Naive B cell (primary cell): ENCODE data around the gene PAX8. TPM values are rescaled to one million over a fixed set of nuclear protein-coding genes. Genes with fewer than 3 reads are reported as not detected.
"Not testable (repeated sequence)": the region's sequence is repeated elsewhere in the genome, so short reads cannot be mapped to it uniquely, and the experiment has no call there.

ENCODE experiments used
- ATAC-seq, 2 donors: fragments of 150-1000 bp; cut with Tn5 transposase; 2 replicates each; pipeline ENCODE4 v1.10.0; 2021; ENCODE audit warnings: low read depth in 2 of 2, mild to moderate bottlenecking in 2 of 2, moderate library complexity in 2 of 2
- DNase-seq: peaks from one replicate; pipeline ENCODE4 v3.0.0; 2022
- H3K27ac Mint-ChIP-seq, 6 donors: one replicate each; pipeline ENCODE4 v1.8.0; 2020 to 2022; ENCODE audit warnings: mild to moderate bottlenecking in 6 of 6, mixed read lengths in 6 of 6, moderate library complexity in 5 of 6, inconsistent platforms in 2 of 6
- H3K27me3 Mint-ChIP-seq, 3 donors: one replicate each; pipeline ENCODE4 v1.8.0; 2021 to 2022; ENCODE audit warnings: mixed read lengths in 3 of 3, mild to moderate bottlenecking in 1 of 3
- H3K36me3 Mint-ChIP-seq, 2 donors: one replicate each; pipeline ENCODE4 v1.8.0; 2020 to 2022; ENCODE audit warnings: mixed read lengths in 2 of 2, inconsistent platforms in 1 of 2, mild to moderate bottlenecking in 1 of 2
- H3K4me1 Mint-ChIP-seq, 3 donors: one replicate each; pipeline ENCODE4 v1.8.0; 2020 to 2022; ENCODE audit warnings: mixed read lengths in 3 of 3, inconsistent platforms in 1 of 3, mild to moderate bottlenecking in 1 of 3, moderate library complexity in 1 of 3
- H3K4me3 Mint-ChIP-seq, 8 donors: one replicate each; pipeline ENCODE4 v1.8.0; 2020 to 2022; ENCODE audit warnings: mild to moderate bottlenecking in 8 of 8, mixed read lengths in 8 of 8, moderate library complexity in 8 of 8, inconsistent platforms in 2 of 8
- H3K9me3 Mint-ChIP-seq, 7 donors: one replicate each; pipeline ENCODE4 v1.8.0; 2020 to 2022; ENCODE audit warnings: mixed read lengths in 7 of 7, mild to moderate bottlenecking in 5 of 7, inconsistent platforms in 2 of 7, moderate library complexity in 1 of 7
- polyA plus RNA-seq, 6 donors: library from polyadenylated mRNA; unstranded; fragments of 300-500 nt; fragmentation: Illumina TruSeq; gene quantifications; one replicate each; pipeline ENCODE4 v1.2.3, GENCODE V29; 2021; ENCODE audit warnings: low read depth in 6 of 6

PAX8 gene
- under 1 TPM in 4 of 6 donors, not detected in 2; 0.11 to 0.49 (median 0.38) TPM for polyA plus RNA-seq

DNA sequence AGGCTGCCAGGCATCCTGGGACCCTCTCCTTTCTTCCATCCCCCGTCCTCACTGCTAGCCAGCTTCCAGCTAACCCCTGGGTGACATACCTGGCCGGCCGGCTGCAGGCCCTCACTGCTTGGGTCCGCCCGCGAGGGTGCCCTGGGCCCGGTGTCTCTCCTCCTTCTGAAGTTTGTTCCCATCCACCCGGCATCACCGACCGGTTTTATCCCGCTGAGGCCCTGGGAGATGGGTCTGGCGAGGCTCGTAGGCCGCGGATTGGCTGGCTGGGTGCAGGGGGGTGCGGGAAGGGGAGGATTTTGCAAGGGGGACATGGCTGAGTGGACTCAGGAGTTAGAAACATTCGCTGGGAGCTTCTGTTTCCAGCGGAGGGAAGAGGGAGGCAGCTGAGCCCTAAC, at the start of gene PAX8:
Gene PAX8 (minus strand): TSS at position 180 of the 398 bp plus-strand sequence. CDS start 527 bp downstream, outside the sequence.
- no peak for DNase-seq
- Mint-ChIP-seq H3K36me3 (no peaks in the 10 kb centered on the region), H3K27me3 (peaks cover 45 to 75% (median 53%) of the 10 kb centered on the region in 3 donors)

DNA sequence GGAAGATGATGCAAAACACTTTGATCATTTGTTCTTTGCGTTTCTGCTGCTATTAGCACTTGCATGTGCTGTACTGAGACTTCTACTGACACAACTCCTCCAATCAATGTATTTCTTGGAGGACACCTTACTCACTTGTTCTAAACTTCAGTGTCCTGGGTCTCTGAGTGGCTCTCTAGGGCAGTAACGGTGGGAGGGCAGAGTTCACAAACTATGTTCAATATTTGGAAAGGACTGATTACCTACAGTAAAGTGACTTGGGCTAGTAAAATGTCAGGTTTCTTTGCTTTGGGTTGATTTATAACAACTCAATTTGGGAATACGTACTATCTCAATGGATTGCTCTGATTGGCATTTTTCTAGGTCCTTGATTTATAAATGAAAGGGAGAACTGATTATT, 49.3 kb upstream of the PAX8 start:
- Mint-ChIP-seq H3K4me3 (no peak overlapping the region), H3K9me3 (no peaks in the 10 kb centered on the region), H3K27ac (no peak overlapping the region), H3K36me3 (no peaks in the 10 kb centered on the region), H3K27me3 (peaks cover 26 to 41% (median 35%) of the 10 kb centered on the region in 3 donors), H3K4me1 (peaks cover 12 to 15% (median 12%) of the 10 kb centered on the region in 3 donors)
- ATAC-seq = no peak
- no peak for DNase-seq

More for the DNA sequence above, at the start of gene PAX8:
- Mint-ChIP-seq H3K4me3 (no peak within 1 kb of the TSS), H3K9me3 (no peaks in the 10 kb centered on the region), H3K4me1 (peaks cover 3 to 20% (median 6%) of the 10 kb centered on the region in 3 donors), H3K27ac (peak within 1 kb of the TSS in 1 of 6 donors; percentile 18)
- no peak for ATAC-seq

DNA sequence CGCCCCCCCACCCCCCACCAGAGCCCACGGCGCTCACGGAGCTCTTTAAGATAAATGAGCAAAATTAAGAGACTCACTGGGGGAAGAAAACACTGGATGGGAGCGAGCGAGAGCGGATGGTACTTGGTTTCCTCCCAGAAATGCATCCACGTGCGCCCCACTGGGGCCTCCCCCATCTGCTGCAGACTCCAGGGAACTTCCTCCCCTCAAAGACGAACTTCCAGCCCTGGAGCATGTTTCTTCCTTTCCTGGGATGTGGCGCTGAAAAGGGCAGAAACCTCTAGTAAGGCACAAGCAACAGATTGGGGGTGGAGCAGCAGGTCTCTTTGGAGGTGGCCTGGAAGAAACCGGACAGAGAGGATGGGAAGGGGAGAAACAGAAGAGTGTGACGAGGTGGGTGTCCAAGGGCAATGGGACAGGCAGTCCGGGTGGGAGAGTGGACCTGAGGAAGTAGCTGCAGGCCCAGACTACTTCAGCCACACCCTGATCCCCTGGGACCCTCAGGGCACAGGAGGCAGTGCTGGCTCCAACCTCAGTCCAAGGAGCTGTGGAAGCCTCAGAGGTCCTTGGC, 46.5 kb upstream of the PAX8 start:
- peaks cover 39 to 58% (median 40%) of the 10 kb centered on the region in 3 donors for H3K27me3 Mint-ChIP-seq
- not testable (repeated sequence) for ATAC-seq, H3K36me3 Mint-ChIP-seq, H3K27ac Mint-ChIP-seq, H3K9me3 Mint-ChIP-seq, DNase-seq
- peaks cover 12 to 15% (median 12%) of the 10 kb centered on the region in 3 donors for H3K4me1 Mint-ChIP-seq
- H3K4me3 Mint-ChIP-seq = peak overlapping the region in 7 of 8 donors; percentile 23 to 75 (median 64)

DNA sequence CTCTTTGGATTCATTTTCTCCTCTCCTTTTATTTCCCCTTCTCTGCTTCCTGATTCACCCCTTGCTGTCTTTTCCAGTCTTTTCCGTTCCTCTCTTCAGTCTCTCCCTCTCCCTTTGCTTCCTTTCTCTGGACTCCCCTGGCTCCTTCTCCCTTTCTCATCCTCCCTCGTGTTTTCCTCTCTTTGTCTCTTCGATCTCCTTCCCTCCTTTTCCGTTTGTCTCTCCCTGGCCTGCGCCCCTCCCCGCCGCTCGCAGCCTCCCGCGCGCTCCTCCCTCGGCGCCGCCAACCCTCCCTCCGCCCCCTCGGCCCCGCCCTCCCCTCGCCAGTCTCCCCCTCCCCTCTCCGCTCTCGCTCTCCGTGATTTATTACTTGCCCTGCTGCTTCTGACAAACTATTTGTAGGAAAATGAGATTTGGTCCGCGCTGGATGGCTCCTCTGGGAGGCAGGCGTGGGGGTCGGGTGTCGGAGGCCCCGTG, 46.0 kb upstream of the PAX8 start:
- Mint-ChIP-seq H3K27ac (peak overlapping the region in 1 of 6 donors; percentile 82), H3K27me3 (peaks cover 36 to 55% (median 43%) of the 10 kb centered on the region in 3 donors), H3K4me1 (peaks cover 12 to 15% (median 12%) of the 10 kb centered on the region in 3 donors), H3K4me3 (peak overlapping the region in 7 of 8 donors; percentile 65 to 86 (median 75)), H3K36me3 (no peaks in the 10 kb centered on the region), H3K9me3 (no peaks in the 10 kb centered on the region)
- DNase-seq (no peak), ATAC-seq (peak; percentile 45 to 65)

DNA sequence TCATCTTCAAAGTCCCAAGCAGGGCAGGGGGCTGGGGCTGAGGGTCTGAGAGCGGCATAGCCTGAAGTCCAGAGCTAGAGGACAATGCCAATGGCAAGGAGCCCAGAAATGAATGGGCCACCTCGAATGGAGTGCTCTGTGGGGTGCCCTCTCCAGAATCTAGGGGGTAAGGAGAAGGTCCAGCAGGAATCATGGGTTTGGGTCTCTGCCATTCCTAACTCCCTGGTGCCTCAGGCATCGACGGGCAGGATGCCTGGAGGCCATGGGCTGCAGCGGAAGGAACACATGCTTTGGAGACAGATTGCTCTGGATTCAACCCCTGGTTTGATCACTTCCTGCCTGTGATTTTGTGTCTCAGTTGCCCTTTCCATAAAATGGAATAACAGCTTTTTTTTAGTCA, 44.4 kb upstream of the PAX8 start:
- not testable (repeated sequence) for H3K36me3 Mint-ChIP-seq, H3K4me3 Mint-ChIP-seq, H3K27ac Mint-ChIP-seq, ATAC-seq, H3K9me3 Mint-ChIP-seq, DNase-seq
- Mint-ChIP-seq H3K27me3 (peaks cover 35 to 50% (median 49%) of the 10 kb centered on the region in 3 donors), H3K4me1 (peaks cover 12 to 15% (median 12%) of the 10 kb centered on the region in 3 donors)

DNA sequence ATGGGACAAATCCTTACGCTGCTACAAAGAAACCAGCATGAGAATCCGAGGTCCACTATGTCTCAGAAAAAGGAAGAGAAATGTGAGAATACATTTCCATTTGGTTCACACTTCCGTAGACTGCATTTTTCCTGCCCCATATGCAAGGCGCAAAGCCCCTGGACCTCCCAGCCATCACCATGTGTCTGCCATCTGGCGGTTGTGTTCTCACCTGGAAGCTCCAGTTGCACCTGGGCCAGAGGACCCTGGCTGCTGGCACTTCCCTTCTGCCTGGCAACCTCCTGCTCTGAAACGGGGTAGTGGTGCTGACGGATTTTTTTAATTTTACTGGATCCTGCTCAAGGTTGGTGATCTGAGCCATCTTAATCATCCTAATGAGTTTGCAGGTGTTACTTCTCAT, 41.4 kb upstream of the PAX8 start:
- not testable (repeated sequence) for ATAC-seq, H3K9me3 Mint-ChIP-seq, H3K36me3 Mint-ChIP-seq, DNase-seq, H3K4me3 Mint-ChIP-seq, H3K27ac Mint-ChIP-seq
- H3K4me1 Mint-ChIP-seq = peaks cover 6 to 13% (median 11%) of the 10 kb centered on the region in 3 donors
- peaks cover 49 to 55% (median 52%) of the 10 kb centered on the region in 3 donors for H3K27me3 Mint-ChIP-seq

DNA sequence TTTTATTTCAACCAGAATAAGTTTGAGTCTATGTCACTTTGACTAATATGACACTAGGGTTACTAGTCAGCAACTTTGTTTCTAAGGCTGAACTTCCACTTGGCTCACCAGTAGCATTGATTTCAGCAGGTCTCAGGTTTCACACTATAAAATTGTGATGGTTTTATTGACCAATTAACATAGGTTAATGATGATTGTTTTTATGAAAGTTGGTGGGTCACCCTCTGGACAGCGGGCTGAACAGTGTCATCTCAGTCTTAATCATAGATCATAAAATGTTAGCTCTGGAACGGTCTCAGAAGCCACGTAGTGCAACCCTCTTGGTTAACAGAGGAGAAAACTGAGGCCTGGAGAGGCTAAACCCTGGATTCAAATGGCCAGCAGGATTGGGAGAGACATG, 40.2 kb upstream of the PAX8 start:
- DNase-seq, H3K27ac Mint-ChIP-seq, ATAC-seq, H3K9me3 Mint-ChIP-seq, H3K4me3 Mint-ChIP-seq, H3K4me1 Mint-ChIP-seq, H3K36me3 Mint-ChIP-seq: not testable (repeated sequence)
- H3K27me3 Mint-ChIP-seq = peaks cover 38 to 55% (median 42%) of the 10 kb centered on the region in 3 donors

DNA sequence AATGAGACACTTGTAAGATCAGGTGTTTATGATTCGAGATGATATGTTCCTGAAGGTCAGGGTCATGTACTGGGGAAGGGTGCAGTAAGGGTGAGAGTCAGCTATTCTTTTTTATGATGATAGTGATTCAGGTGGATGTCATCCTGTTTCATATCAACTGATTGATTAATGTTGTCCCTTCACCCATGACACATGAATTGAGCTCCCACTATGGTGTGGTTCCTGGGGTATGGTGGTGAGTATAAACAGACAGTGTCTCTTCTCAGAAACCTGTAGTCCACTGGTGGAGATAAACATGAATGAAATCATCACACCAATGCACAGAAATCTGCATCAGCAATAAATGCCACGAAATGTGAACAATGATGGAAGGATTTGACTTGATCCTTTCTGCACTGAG, 37.4 kb upstream of the PAX8 start:
- H3K4me1 Mint-ChIP-seq = peaks cover 0 to 6% (median 0%) of the 10 kb centered on the region in 3 donors
- H3K27me3 Mint-ChIP-seq = peaks cover 21 to 40% (median 28%) of the 10 kb centered on the region in 3 donors
- no peaks in the 10 kb centered on the region for H3K9me3 Mint-ChIP-seq
- H3K36me3 Mint-ChIP-seq = no peaks in the 10 kb centered on the region
- H3K4me3 Mint-ChIP-seq = no peak overlapping the region
- no peak for ATAC-seq
- no peak overlapping the region for H3K27ac Mint-ChIP-seq
- no peak for DNase-seq

DNA sequence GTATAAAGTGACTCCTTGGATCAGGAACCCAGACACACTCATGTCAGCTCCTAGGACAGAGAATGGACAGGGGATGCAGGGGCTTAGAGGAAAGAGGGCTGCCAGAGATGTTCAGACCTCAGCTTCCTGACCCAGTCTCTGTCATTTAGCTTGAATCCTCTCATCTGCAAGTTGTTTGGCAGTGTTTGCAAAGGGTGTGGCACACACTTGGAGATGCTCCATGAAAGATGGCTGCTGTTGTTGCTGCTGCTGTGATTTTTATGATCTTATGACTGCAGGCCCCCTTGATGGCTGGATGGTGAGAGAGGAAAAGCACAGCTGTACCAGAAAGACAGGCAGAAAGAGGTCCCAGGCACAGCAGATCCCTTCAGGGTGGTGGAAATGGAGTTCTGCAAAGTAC, 35.9 kb upstream of the PAX8 start:
- H3K27me3 Mint-ChIP-seq = peaks cover 13 to 29% (median 28%) of the 10 kb centered on the region in 3 donors
- not testable (repeated sequence) for DNase-seq, H3K9me3 Mint-ChIP-seq, H3K4me1 Mint-ChIP-seq, H3K36me3 Mint-ChIP-seq, H3K27ac Mint-ChIP-seq, ATAC-seq, H3K4me3 Mint-ChIP-seq

DNA sequence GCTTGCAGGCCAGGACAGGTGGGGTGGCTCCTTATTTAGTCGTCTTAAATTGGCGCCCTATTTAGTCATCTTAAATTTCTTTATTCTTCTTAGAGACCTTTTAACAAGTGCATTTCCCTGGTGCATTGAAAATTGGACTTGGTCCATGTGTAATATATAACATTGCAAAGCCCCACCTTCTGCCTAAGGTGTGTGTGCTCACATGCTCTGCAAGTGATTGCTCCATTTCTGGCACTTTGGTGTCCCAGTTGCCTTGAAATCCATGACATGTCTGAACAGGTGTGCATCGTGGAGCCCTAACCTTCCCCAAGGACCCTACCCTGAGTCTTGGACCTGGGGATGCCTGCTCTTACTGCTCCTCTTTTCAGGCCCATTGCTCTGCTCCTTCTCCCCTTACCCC, 35.5 kb upstream of the PAX8 start:
- not testable (repeated sequence) for H3K4me1 Mint-ChIP-seq, H3K27ac Mint-ChIP-seq, H3K36me3 Mint-ChIP-seq, H3K9me3 Mint-ChIP-seq, ATAC-seq, DNase-seq, H3K4me3 Mint-ChIP-seq
- peaks cover 13 to 32% (median 26%) of the 10 kb centered on the region in 3 donors for H3K27me3 Mint-ChIP-seq

DNA sequence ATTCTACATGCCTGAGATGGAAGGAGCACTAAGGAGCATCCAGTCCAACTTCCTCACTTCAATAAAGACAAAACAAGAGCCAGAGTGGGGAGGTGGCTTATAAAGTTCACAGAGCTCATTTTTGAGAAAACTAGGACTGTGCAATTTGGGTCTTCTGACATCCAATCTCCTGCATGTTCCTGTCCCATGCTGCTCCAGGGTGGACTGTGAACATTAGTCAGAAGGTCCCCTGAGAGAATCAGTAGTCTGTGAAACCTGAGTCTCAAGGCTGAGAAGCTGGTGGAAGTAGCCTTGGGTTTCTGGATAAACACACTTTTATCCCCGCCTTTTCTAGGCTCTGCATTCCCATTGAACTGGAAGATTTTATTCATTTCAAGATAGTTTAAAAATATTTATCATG, 33.1 kb upstream of the PAX8 start:
- H3K36me3 Mint-ChIP-seq, H3K9me3 Mint-ChIP-seq, DNase-seq, ATAC-seq, H3K4me3 Mint-ChIP-seq: not testable (repeated sequence)
- Mint-ChIP-seq H3K27me3 (peaks cover 20 to 36% (median 22%) of the 10 kb centered on the region in 3 donors), H3K4me1 (peaks cover 0 to 12% (median 0%) of the 10 kb centered on the region in 3 donors), H3K27ac (peak overlapping the region in 1 of 6 donors; percentile 29)

DNA sequence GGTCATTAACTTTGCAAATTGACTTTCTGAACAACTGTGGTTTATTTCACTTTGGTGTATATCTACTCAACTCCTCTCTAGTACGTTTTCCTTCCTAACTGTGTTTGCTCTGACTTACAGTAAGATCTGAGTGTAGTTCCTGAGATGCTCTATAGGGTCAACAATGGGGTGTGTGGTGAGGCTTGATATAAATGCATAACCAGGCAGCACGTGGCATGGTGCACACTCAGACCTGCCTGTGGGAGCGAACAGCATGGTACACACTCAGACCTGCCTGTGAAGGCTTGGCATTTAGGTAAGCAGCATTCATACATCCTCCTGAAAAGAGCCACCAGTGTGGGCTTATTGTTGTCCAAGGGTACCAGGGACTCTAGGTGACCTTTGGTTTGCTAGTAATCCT, 32.5 kb upstream of the PAX8 start:
- not testable (repeated sequence) for H3K9me3 Mint-ChIP-seq, H3K4me3 Mint-ChIP-seq, ATAC-seq, DNase-seq, H3K36me3 Mint-ChIP-seq
- peaks cover 0 to 12% (median 0%) of the 10 kb centered on the region in 3 donors for H3K4me1 Mint-ChIP-seq
- peaks cover 17 to 31% (median 24%) of the 10 kb centered on the region in 3 donors for H3K27me3 Mint-ChIP-seq
- H3K27ac Mint-ChIP-seq = peak overlapping the region in 1 of 6 donors; percentile 29

DNA sequence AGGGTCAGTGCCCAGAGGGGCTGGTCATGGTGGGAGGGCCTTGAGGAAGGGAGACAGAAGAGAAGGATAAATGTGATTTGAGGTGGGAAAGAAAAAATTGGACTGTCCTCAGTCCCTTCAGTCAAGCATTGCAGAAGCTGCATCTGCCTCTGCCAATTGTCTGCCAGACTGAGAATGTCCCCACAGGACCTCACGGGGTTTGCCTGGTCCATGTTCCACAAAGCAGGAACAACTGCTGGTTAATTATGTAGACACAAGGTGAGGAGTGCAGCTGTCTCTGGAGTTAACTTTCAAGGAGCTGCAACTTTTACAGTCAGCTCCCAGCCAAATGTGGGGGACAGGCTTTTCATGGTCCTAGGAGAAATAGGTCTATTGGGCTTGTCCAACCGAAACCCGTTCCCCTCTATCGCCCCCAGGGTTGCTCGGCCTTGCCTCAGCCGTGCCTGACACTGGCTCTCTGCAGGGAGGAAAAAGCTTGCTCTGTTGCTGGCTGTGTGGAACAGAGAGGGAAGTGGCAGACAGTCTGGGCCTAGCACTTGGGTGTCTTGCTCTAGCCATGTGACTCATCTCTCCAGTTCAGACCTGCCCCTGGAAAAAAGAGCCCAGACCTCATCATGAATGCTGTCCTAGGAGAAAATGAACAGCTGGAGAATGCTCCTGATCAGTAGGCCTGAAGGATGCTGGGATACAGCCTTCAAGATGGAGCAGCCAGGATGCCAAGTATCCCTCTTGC, 31.1 kb upstream of the PAX8 start:
- H3K4me1 Mint-ChIP-seq = peaks cover 0 to 12% (median 0%) of the 10 kb centered on the region in 3 donors
- DNase-seq (no peak), ATAC-seq (no peak)
- H3K27me3 Mint-ChIP-seq = peaks cover 9 to 29% (median 21%) of the 10 kb centered on the region in 3 donors
- H3K27ac Mint-ChIP-seq = peak overlapping the region in 1 of 6 donors; percentile 32
- no peaks in the 10 kb centered on the region for H3K9me3 Mint-ChIP-seq
- no peaks in the 10 kb centered on the region for H3K36me3 Mint-ChIP-seq
- H3K4me3 Mint-ChIP-seq = no peak overlapping the region
